Ascending aorta (tissue), 2 donors: Measurements from ENCODE around the gene COA5. TPM values are rescaled to one million over a fixed set of nuclear protein-coding genes. Genes with fewer than 3 reads are reported as not detected.
A peak's percentile ranks its signal among the peaks of the same experiment; 100 is the strongest.

ENCODE experiments used
- DNase-seq, 2 donors: peaks; one replicate each; pipeline ENCODE4 v3.0.0-alpha.2; 2019; ENCODE audit warnings: low spot score in 2 of 2
- H3K27ac ChIP-seq, 2 donors: fragments of 200-600 bp; sonication (generic); one replicate each; pipeline ENCODE4 v1.5.1; 2016 to 2017; ENCODE audit warnings: mild to moderate bottlenecking in 1 of 2
- H3K27me3 ChIP-seq: fragments of 200-600 bp; sonication (generic); one replicate; pipeline ENCODE4 v1.5.1; 2017
- H3K36me3 ChIP-seq, 2 donors: fragments of 200-600 bp; sonication (generic); one replicate each; pipeline ENCODE4 v1.5.1; 2016
- H3K4me1 ChIP-seq, 2 donors: fragments of 200-600 bp; sonication (generic); one replicate each; pipeline ENCODE4 v1.5.1; 2016 to 2017; ENCODE audit warnings: mild to moderate bottlenecking in 1 of 2
- H3K4me3 ChIP-seq, 2 donors: fragments of 200-600 bp; sonication (generic); one replicate each; pipeline ENCODE4 v1.5.1; 2016 to 2017; ENCODE audit warnings: mild to moderate bottlenecking in 1 of 2
- H3K9me3 ChIP-seq, 2 donors: fragments of 200-600 bp; sonication (generic); one replicate each; pipeline ENCODE4 v1.5.1; 2016
- CTCF ChIP-seq, 3 experiments: fragments of 200-600 bp in 2 of 3; fragments of 450-650 bp in 1 of 3; sonication (generic) in 2 of 3; IDR thresholded peaks; one replicate each; pipeline ENCODE4 v1.5.1; 2016 to 2019; ENCODE audit warnings: antibody characterized with exemption in 3 of 3, mild to moderate bottlenecking in 1 of 3, moderate library complexity in 1 of 3
- intact Hi-C: fragments of 100-400 bp; cut with DNase I; formaldehyde crosslinking; loops from one replicate; pipeline ENCODE4 v1.15.1; 2023
- total RNA-seq: library from RNA; depleted of rRNA; stranded (reverse); fragments of >200 nt; gene quantifications from one replicate; pipeline ENCODE4 v1.1.0, GENCODE V29; 2016

COA5 gene
- total RNA-seq, 1 donor from 2014 or later: 86.3 TPM

DNA sequence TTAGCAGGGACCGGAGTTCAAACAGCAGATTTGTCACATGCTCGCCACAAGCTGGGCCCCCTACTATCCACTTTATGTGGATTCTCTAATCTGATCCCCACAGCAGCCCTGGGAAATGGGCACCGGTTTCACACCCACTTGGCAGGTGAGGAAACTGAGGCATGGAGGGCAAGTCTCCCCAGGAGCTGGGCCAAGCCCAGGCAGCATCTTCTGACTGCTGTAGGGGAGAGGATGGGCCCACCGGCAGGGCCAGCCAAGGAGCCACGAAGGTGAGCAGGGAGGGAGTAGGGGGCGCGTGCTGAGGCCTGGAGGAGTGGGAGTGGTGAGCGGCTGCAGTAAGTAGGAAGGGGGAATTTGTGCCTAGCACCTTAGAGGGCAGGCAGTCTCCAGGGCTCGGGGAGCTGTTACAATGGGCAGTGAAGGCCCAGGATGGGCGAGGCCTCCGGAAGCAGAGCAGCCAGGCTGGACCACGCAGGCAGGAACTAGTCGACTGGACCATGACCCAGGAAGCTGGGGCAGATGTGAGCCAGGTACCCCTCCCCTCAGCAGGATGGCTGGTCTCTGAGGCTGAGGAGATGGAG is 37.1 kb downstream of the COA5 start:
- H3K4me3 ChIP-seq: no peak overlapping the region
- H3K27ac ChIP-seq: no peak overlapping the region
- H3K9me3 ChIP-seq: no peaks in the 10 kb centered on the region
- H3K4me1 ChIP-seq: no peaks in the 10 kb centered on the region
- DNase-seq: peak in 1 of 2 donors; percentile 43
- H3K36me3 ChIP-seq: peaks cover 50 to 54% of the 10 kb centered on the region in 2 donors
- TF ChIP-seq CTCF (IDR thresholded peaks at IDR 0.05): no peak
- H3K27me3 ChIP-seq: no peaks in the 10 kb centered on the region
- intact Hi-C loops: no loop called here

GRCh38 chr2:98570356-98570755 is 38.0 kb downstream of the COA5 start:
- intact Hi-C loops: no loop called here
- TF ChIP-seq CTCF (IDR thresholded peaks at IDR 0.05): no peak
- Histone ChIP-seq H3K4me1 (no peaks in the 10 kb centered on the region), H3K9me3 (no peaks in the 10 kb centered on the region), H3K27me3 (no peaks in the 10 kb centered on the region), H3K4me3 (no peak overlapping the region), H3K36me3 (peaks cover 54 to 63% of the 10 kb centered on the region in 2 donors), H3K27ac (no peak overlapping the region)
- DNase-seq: no peak

DNA sequence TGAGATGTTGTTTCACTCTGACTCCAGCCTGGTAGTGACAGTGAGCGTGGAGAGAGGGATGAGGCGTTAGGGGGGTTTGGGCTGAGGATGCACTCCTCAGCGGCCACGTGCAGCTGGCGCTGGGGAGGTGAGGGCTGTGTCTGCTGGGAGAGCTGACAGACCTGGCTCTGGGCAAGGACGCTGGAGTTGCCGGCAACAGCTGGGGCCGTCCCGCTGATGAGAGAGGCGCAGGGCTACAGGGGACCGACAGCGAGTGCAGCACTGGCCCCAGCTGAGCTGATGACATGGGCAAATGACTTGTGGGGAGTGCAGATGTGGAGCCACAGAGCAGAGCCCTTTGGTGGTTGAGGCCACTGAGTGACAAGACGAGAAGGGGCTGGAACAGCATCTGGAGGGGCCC is 38.4 kb downstream of the COA5 start:
- H3K4me3 ChIP-seq: no peak overlapping the region
- intact Hi-C loops: no loop called here

DNA sequence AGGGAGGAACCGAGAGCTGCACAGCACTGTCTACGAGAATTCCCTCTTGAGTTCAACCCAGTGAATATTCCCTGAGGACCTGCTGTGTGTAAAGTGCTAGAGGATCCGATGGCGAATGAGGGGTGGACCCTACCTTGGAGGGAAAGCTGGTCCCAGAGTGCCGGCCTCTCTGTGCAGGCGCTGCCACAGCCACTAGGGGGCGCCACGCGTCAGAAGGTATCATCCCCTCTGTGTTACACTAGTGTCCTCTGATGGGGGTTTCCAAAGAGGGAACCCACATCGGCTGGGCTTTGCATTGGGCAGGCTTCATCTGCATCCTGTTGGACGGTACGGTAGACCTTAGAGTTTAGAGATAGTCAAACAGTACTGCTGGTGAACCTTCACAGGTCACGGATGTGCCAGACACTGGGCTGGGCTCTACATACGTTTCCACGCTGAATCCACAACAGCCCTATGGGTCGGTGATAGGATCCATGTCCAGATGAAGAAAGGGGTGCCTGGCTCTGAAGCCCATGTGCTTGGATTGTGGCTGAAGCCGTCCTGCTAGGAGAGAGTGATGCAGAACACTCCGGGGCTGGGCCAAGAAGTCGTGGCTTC is 39.0 kb downstream of the COA5 start:
- Histone ChIP-seq H3K27me3 (no peaks in the 10 kb centered on the region), H3K9me3 (no peaks in the 10 kb centered on the region), H3K4me1 (no peaks in the 10 kb centered on the region), H3K36me3 (peaks cover 58 to 70% of the 10 kb centered on the region in 2 donors), H3K27ac (no peak overlapping the region), H3K4me3 (no peak overlapping the region)
- no peak for DNase-seq
- peak; percentile 52 to 66 (median 61) for TF ChIP-seq CTCF (IDR thresholded peaks at IDR 0.05)
- intact Hi-C loops: no loop called here

More for the DNA sequence above, 38.4 kb downstream of the COA5 start:
- Histone ChIP-seq H3K27ac (no peak overlapping the region), H3K9me3 (no peaks in the 10 kb centered on the region), H3K36me3 (peaks cover 54 to 67% of the 10 kb centered on the region in 2 donors), H3K4me1 (no peaks in the 10 kb centered on the region), H3K27me3 (no peaks in the 10 kb centered on the region)
- DNase-seq: no peak
- no peak for TF ChIP-seq CTCF (IDR thresholded peaks at IDR 0.05)

DNA sequence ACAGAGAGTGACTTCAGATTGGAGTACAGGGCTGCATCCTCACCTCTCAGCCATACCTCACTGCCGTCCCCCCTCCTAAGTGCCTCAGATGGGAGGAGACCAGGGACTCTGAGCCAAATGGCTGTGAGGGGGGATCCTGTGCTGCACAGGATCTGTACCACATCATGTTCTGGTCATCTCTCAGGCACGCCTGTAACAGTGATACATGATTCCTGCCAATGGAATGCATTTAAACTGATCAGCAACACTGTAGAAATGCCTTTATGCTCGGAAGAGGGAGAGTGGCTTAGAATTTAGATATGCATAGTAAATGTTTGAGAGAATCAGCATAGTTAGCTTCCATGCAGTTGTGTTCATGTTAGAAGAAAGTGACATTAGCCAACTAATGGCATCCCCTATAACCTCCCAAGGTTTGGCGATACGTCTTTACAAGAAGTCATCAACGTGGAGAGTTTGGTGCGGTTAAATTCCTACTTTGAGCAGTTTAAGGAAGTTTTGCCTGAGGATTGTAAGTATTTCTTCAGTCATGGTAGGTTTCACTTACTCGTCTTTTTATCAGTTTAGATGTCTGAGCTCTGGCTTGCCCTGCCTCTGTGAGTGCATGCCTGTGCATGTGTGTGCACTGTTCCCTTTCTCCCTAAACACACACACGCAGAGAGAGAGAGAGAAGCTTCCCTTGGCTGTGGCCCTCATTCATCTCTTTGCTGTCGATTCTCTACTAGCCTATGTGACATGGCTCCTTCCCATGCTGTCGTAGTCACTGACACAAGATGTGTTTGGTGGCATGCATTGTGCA is 40.0 kb downstream of the COA5 start:
- H3K27ac ChIP-seq: no peak overlapping the region
- intact Hi-C loops: no loop called here
- peaks cover 67% of the 10 kb centered on the region in 2 donors for H3K36me3 ChIP-seq
- DNase-seq: no peak
- no peaks in the 10 kb centered on the region for H3K4me1 ChIP-seq
- no peak overlapping the region for H3K4me3 ChIP-seq
- H3K27me3 ChIP-seq: no peaks in the 10 kb centered on the region
- H3K9me3 ChIP-seq: no peaks in the 10 kb centered on the region
- TF ChIP-seq CTCF (IDR thresholded peaks at IDR 0.05): no peak
